ENCODE measurements around the gene PACC1. TPM values are rescaled to one million over a fixed set of nuclear protein-coding genes. Genes with fewer than 3 reads are reported as not detected.

The PACC1 gene
- total and polyA plus RNA-seq, 10 of the 15 experiments (the other 5 are each of a cell fraction or from before 2014, with no cell fraction given): 16.1 to 29.7 (median 19.3) TPM

DNA sequence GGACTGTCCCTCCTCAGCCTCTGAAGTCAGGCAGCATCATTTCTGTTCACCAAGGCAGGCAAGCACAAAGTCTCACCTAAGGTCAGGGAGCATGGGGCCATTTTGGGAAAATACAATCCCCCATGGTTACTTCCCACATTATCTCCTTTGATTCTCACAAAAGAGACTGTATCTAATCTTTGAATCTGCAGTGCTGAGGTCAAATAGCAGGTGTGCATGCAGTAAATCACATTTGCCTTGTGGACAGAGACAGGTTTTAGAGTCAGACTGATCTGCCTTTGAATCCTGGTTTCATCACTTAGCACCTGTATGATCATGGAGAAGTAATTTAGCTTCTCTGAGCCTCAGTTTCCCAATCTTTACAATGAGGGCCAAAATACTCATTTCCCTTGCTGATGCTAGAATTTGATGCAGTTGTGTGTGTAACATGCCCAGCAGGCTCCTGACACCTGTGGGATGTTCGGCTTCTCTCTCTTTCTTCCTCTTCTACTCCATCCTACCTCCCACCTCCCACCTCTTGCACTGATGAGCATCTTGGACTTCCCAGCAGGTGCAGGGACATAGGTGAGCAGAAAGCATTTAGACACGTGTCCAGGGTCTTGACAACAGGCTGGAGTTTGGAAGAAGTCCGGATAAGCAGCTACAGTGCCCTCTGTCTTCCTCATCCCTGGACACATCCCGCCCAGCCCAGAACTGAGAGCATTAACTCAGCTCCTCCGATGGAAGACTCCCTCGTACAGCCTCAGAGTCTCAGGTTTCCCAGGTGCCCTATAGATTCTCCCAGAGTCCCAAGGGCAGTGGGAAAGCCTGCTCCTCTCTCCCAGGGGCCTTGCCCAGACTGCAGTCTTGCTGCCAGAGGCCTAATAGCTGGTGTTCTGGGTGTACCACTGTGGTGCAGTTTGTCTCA, 37.0 kb upstream of the PACC1 start:
- Histone ChIP-seq H3K36me3 (ENCODE audit: control insufficient read depth in 2 of 2, insufficient read depth in 2 of 2, low read length in 1 of 2) (no peaks in the 10 kb centered on the region; a peak in 1 of 4 replicates), H3K4me1 (ENCODE audit: control insufficient read depth, insufficient read depth, low read length) (no peaks in the 10 kb centered on the region), H4K20me1 (ENCODE audit: control insufficient read depth, insufficient read depth) (no peaks in the 10 kb centered on the region), H3K27ac (ENCODE audit: control insufficient read depth, insufficient read depth) (no peak overlapping the region), H3K27me3 (replicated peaks in 1 of 2; ENCODE audit: control insufficient read depth in 2 of 2, insufficient read depth in 2 of 2, low read length in 1 of 2) (no peaks in the 10 kb centered on the region; a peak in 1 of 4 replicates), H3K79me2 (ENCODE audit: control insufficient read depth, insufficient read depth, low read length) (no peaks in the 10 kb centered on the region), H2AFZ (ENCODE audit: control insufficient read depth, low read depth, low read length) (no peak overlapping the region), H3K9ac (ENCODE audit: control insufficient read depth, insufficient read depth, low read length) (no peak overlapping the region), H3K4me3 (no peak overlapping the region), H3K9me3 (replicated peaks; ENCODE audit: control insufficient read depth, insufficient read depth, low read length) (no peaks in the 10 kb centered on the region), H3K4me2 (ENCODE audit: control insufficient read depth, insufficient read depth) (no peak overlapping the region)
- in situ Hi-C loops (cut with MboI) (no loop called here), intact Hi-C loops (cut with micrococcal nuclease; ENCODE audit: unreplicated experiment) (no loop called here)
- ChIA-PET POLR2A (interaction anchor here (0.6 kb wide), 1 partner anchor 39 kb away, joined by 3 read pairs; no protein-coding TSS in a partner anchor), RAD21 (ENCODE audit: unreplicated experiment) (interaction anchor here (1.1 to 1.3 kb wide), 2 partner anchors 37 to 416 kb away, joined by 3 to 5 read pairs; partner anchors contain the start of genes DTL, INTS7 and PACC1), CTCF (interaction anchor here (1.2 to 8.5 kb wide), 2 partner anchors 381 to 771 kb away, joined by 3 to 270 read pairs; no protein-coding TSS in a partner anchor), SMC1A (ENCODE audit: uncharacterized antibody, unreplicated experiment) (interaction anchor here (0.8 to 2.7 kb wide), 5 partner anchors 10 to 771 kb away, joined by 3 to 8 read pairs (median 4); no protein-coding TSS in a partner anchor)
- 62% methylated on average over 6 of the region's 6 CpGs for WGBS (ENCODE audit: insufficient coverage, insufficient replicate concordance, low lambda C conversion rate, missing lambda C conversion rate)
- no peak for ATAC-seq
- no peak for DNase-seq (ENCODE audit: low read depth, low spot score)
- no TSS peak for BruUV-seq (replicated peaks)
- FAIRE-seq: no peak
- no peak for TF ChIP-seq ZNF687 (IDR thresholded peaks at IDR 0.05)
- no peak for TF ChIP-seq FOS (IDR thresholded peaks at IDR 0.05; ENCODE audit: borderline replicate concordance, extremely low read depth, insufficient read length)
- TF ChIP-seq RAD51 (IDR thresholded peaks at IDR 0.05): no peak
- no peak for TF ChIP-seq IRF5 (IDR thresholded peaks at IDR 0.05; ENCODE audit: borderline replicate concordance)
- no peak for TF ChIP-seq EGR1 (IDR thresholded peaks at IDR 0.05; ENCODE audit: borderline replicate concordance in 1 of 2, low read depth in 2 of 2, low read length in 2 of 2)
- no peak for TF ChIP-seq RB1 (IDR thresholded peaks at IDR 0.05; ENCODE audit: borderline replicate concordance)
- no peak for TF ChIP-seq MXI1 (IDR thresholded peaks at IDR 0.05; ENCODE audit: low read depth, low read length)
- no peak for TF ChIP-seq ATF3 (IDR thresholded peaks at IDR 0.05; ENCODE audit: borderline replicate concordance, extremely low read depth, low read depth, low read length)
- TF ChIP-seq NFYB (IDR thresholded peaks at IDR 0.05; ENCODE audit: insufficient read depth, low read depth, low read length): no peak
- no peak for TF ChIP-seq ESRRA (IDR thresholded peaks at IDR 0.05; ENCODE audit: low read length)
- TF ChIP-seq BMI1 (IDR thresholded peaks at IDR 0.05; ENCODE audit: borderline replicate concordance): no peak
- no peak for TF ChIP-seq RFX5 (IDR thresholded peaks at IDR 0.05; ENCODE audit: low read depth, low read length)
- no peak for TF ChIP-seq PBX3 (IDR thresholded peaks at IDR 0.05; ENCODE audit: insufficient replicate concordance, low read depth, low read length)
- TF ChIP-seq ZNF217 (IDR thresholded peaks at IDR 0.05): no peak
- TF ChIP-seq BHLHE40 (IDR thresholded peaks at IDR 0.05; ENCODE audit: borderline replicate concordance in 1 of 2, low read depth in 2 of 2, low read length in 1 of 2): no peak
